Measurements from ENCODE around the gene BRPF3.

DNA sequence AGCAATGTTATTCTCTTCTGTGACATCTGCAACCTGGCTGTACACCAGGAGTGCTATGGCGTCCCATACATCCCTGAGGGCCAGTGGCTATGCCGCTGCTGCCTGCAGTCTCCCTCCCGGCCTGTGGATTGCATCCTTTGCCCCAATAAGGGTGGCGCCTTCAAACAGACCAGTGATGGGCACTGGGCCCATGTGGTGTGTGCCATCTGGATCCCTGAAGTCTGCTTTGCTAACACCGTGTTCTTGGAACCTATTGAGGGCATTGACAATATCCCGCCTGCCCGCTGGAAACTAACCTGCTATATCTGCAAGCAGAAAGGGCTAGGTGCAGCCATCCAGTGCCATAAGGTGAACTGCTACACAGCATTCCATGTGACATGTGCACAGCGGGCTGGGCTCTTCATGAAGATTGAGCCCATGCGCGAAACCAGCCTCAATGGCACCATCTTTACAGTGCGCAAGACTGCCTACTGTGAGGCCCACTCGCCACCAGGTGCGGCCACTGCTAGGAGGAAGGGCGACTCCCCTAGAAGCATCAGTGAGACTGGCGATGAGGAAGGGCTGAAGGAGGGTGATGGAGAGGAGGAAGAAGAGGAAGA, 4.6 kb downstream of the BRPF3 start:
- TF ChIP-seq POLR2A (IDR thresholded peaks at IDR 0.05) (no peak), POLR2AphosphoS5 (IDR thresholded peaks at IDR 0.05) (no peak)
- TF ChIP-seq, protein P1, sequence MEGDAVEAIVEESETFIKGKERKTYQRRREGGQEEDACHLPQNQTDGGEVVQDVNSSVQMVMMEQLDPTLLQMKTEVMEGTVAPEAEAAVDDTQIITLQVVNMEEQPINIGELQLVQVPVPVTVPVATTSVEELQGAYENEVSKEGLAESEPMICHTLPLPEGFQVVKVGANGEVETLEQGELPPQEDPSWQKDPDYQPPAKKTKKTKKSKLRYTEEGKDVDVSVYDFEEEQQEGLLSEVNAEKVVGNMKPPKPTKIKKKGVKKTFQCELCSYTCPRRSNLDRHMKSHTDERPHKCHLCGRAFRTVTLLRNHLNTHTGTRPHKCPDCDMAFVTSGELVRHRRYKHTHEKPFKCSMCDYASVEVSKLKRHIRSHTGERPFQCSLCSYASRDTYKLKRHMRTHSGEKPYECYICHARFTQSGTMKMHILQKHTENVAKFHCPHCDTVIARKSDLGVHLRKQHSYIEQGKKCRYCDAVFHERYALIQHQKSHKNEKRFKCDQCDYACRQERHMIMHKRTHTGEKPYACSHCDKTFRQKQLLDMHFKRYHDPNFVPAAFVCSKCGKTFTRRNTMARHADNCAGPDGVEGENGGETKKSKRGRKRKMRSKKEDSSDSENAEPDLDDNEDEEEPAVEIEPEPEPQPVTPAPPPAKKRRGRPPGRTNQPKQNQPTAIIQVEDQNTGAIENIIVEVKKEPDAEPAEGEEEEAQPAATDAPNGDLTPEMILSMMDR (IDR thresholded peaks at IDR 0.05 in 8 of 11, conservative IDR thresholded peaks at IDR 0.05 in 3 of 11): no peak
